Stimulated activated CD4-positive, alpha-beta T cell treated with anti-CD3 and anti-CD28 coated beads, Interleukin-1b, Interleukin-23, amount 100 ng/mL, for 24 hours (primary cell): ENCODE results near the gene CCDC187.
"Not testable (repeated sequence)": the region's sequence is repeated elsewhere in the genome, so short reads cannot be mapped to it uniquely, and the experiment has no call there.

Experiments used
- DNase-seq, 4 experiments: peaks; one replicate each; pipeline ENCODE4 v3.0.0-alpha.2; 2020; ENCODE audit warnings: low read depth in 4 of 4, low spot score in 1 of 4

Gene CCDC187

GRCh38 chr9:136244122-136244968 lies 59.5 kb downstream of the CCDC187 start:
- peak; percentile 31 to 57 (median 40) for DNase-seq

GRCh38 chr9:136243631-136244030 lies 60.3 kb downstream of the CCDC187 start:
- DNase-seq: no peak

- no peak for DNase-seq
These were observed 60.9 kb downstream of the CCDC187 start for GRCh38 chr9:136242918-136243525.

GRCh38 chr9:136242248-136242647 lies 61.6 kb downstream of the CCDC187 start:
- no peak for DNase-seq

- no peak for DNase-seq
These were observed 62.4 kb downstream of the CCDC187 start for GRCh38 chr9:136241542-136241941.

GRCh38 chr9:136240941-136241340 lies 63.0 kb downstream of the CCDC187 start:
- DNase-seq: no peak

- DNase-seq: no peak
These were observed 63.9 kb downstream of the CCDC187 start for GRCh38 chr9:136239983-136240330.

- DNase-seq: no peak
These were observed 64.5 kb downstream of the CCDC187 start for GRCh38 chr9:136239135-136239982.

GRCh38 chr9:136238342-136238732 lies 65.6 kb downstream of the CCDC187 start:
- no peak for DNase-seq

GRCh38 chr9:136237486-136238341 lies 66.2 kb downstream of the CCDC187 start:
- DNase-seq: no peak

GRCh38 chr9:136236471-136237410 lies 67.2 kb downstream of the CCDC187 start:
- not testable (repeated sequence) for DNase-seq

GRCh38 chr9:136235709-136236455 lies 68.0 kb downstream of the CCDC187 start:
- no peak for DNase-seq

- DNase-seq: no peak
These were observed 68.7 kb downstream of the CCDC187 start for GRCh38 chr9:136235171-136235570.

- DNase-seq: no peak
These were observed 69.3 kb downstream of the CCDC187 start for GRCh38 chr9:136234597-136234996.

GRCh38 chr9:136233868-136234267 lies 70.0 kb downstream of the CCDC187 start:
- no peak for DNase-seq

- no peak for DNase-seq
These were observed 70.5 kb downstream of the CCDC187 start for GRCh38 chr9:136233411-136233810.

- DNase-seq: no peak
These were observed 70.9 kb downstream of the CCDC187 start for GRCh38 chr9:136232969-136233368.

GRCh38 chr9:136231478-136232297 lies 72.2 kb downstream of the CCDC187 start:
- DNase-seq: no peak
